Measurements from ENCODE around the gene NPPB.

NPPB gene

GRCh38 chr1:11847667-11848372 is 10.9 kb downstream of the NPPB start, which contains the start of gene NPPA:
NPPA (minus strand) TSS chr1:11847783; CDS start chr1:11847684, 99 bp downstream.
- no peak for TF ChIP-seq CTCF (IDR thresholded peaks at IDR 0.05; ENCODE audit: low read depth, low read length, missing control alignments)
- H3K4me3 ChIP-seq (replicated peaks; ENCODE audit: low read depth, low read length) = no peak within 1 kb of the TSS
- DNase-seq (ENCODE audit: extremely low read depth, low read depth) = peak; percentile 55

GRCh38 chr1:11845641-11846335 is 13.0 kb downstream of the NPPB start:
- TF ChIP-seq CTCF (IDR thresholded peaks at IDR 0.05; ENCODE audit: low read depth, low read length, missing control alignments) = no peak
- H3K4me3 ChIP-seq (replicated peaks; ENCODE audit: low read depth, low read length) = no peak overlapping the region
- no peak for DNase-seq (ENCODE audit: extremely low read depth, low read depth)

GRCh38 chr1:11842154-11843041 is 16.3 kb downstream of the NPPB start:
- no peak for DNase-seq (ENCODE audit: extremely low read depth, low read depth)
- TF ChIP-seq CTCF (IDR thresholded peaks at IDR 0.05; ENCODE audit: low read depth, low read length, missing control alignments) = no peak
- no peak overlapping the region for H3K4me3 ChIP-seq (replicated peaks; ENCODE audit: low read depth, low read length)

- TF ChIP-seq CTCF (IDR thresholded peaks at IDR 0.05; ENCODE audit: low read depth, low read length, missing control alignments) = no peak
- no peak overlapping the region for H3K4me3 ChIP-seq (replicated peaks; ENCODE audit: low read depth, low read length)
- DNase-seq (ENCODE audit: extremely low read depth, low read depth) = no peak
Observed at GRCh38 chr1:11841245-11842153, 17.2 kb downstream of the NPPB start.

- no peak overlapping the region for H3K4me3 ChIP-seq (replicated peaks; ENCODE audit: low read depth, low read length)
- TF ChIP-seq CTCF (IDR thresholded peaks at IDR 0.05; ENCODE audit: low read depth, low read length, missing control alignments) = no peak
- DNase-seq (ENCODE audit: extremely low read depth, low read depth) = no peak
Observed at GRCh38 chr1:11839727-11840705, 18.7 kb downstream of the NPPB start.
